HepG2 (cell line): ENCODE results near the gene SCIN.

Experiments
- BHLHE40 ChIP-seq: IDR thresholded peaks from 2 replicates; pipeline ENCODE4 v1.6.1; 2011; ENCODE audit warnings: low read length, improper control_type of control experiment
- EZH2 ChIP-seq: conservative IDR thresholded peaks from 2 replicates; pipeline ENCODE4 v1.6.1; 2012; ENCODE audit warnings: mild to moderate bottlenecking, low read depth, low read length, moderate library complexity
- PHF20 ChIP-seq: sonication (generic); formaldehyde crosslinking; IDR thresholded peaks from 2 replicates; pipeline ENCODE4 v1.5.0; 2020; ENCODE audit warnings: mild to moderate bottlenecking, missing genetic modification reagents
- PHF21A ChIP-seq: sonication (generic); formaldehyde crosslinking; IDR thresholded peaks from 2 replicates; pipeline ENCODE4 v1.5.0; 2020; ENCODE audit warnings: mild to moderate bottlenecking, missing genetic modification reagents
- SIN3A ChIP-seq: IDR thresholded peaks from 2 replicates; pipeline ENCODE4 v1.6.1; 2011; ENCODE audit warnings: low read depth, mild to moderate bottlenecking, control low read depth, low read length, borderline replicate concordance
- ZBTB49 ChIP-seq: sonication (generic); formaldehyde crosslinking; IDR thresholded peaks from 2 replicates; pipeline ENCODE4 v1.4.0; 2020; ENCODE audit warnings: missing genetic modification reagents, borderline replicate concordance
- ZNF232 ChIP-seq: sonication (generic); formaldehyde crosslinking; IDR thresholded peaks from 2 replicates; pipeline ENCODE4 v1.4.0; 2020; ENCODE audit warnings: missing genetic modification reagents, borderline replicate concordance
- TF ChIP-seq, protein P1 (sequence below): fragments of 450-650 bp; IDR thresholded peaks from 2 replicates; pipeline ENCODE4 v1.6.1; 2017
- TF ChIP-seq, protein P2 (sequence below): IDR thresholded peaks from 2 replicates; pipeline ENCODE4 v1.6.1; 2016; ENCODE audit warnings: missing biosample characterization, missing genetic modification reagents, low read depth

- TF ChIP-seq ZNF232 (CRISPR knock-in tag) (no peak), BHLHE40 (peak; percentile 74), ZBTB49 (CRISPR knock-in tag) (no peak), EZH2 (no peak), PHF21A (CRISPR knock-in tag) (no peak), PHF20 (CRISPR knock-in tag) (no peak), SIN3A (no peak)
- TF ChIP-seq, protein P1, sequence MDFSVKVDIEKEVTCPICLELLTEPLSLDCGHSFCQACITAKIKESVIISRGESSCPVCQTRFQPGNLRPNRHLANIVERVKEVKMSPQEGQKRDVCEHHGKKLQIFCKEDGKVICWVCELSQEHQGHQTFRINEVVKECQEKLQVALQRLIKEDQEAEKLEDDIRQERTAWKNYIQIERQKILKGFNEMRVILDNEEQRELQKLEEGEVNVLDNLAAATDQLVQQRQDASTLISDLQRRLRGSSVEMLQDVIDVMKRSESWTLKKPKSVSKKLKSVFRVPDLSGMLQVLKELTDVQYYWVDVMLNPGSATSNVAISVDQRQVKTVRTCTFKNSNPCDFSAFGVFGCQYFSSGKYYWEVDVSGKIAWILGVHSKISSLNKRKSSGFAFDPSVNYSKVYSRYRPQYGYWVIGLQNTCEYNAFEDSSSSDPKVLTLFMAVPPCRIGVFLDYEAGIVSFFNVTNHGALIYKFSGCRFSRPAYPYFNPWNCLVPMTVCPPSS = no peak
- TF ChIP-seq, protein P2, sequence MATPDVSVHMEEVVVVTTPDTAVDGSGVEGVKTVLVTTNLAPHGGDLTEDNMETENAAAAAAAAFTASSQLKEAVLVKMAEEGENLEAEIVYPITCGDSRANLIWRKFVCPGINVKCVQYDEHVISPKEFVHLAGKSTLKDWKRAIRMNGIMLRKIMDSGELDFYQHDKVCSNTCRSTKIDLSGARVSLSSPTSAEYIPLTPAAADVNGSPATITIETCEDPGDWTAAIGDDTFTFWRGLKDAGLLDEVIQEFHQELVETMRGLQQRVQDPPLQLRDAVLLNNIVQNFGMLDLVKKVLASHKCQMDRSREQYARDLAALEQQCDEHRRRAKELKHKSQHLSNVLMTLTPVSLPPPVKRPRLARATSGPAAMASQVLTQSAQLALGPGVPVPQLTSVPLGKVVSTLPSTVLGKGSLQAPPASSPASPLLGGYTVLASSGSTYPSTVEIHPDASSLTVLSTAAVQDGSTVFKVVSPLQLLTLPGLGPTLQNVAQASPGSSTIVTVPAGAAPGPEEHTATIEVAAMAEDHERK = no peak
These were observed 77.1 kb downstream of the SCIN start for GRCh38 chr7:12647364-12648219.
